ENCODE measurements around the gene NHLRC2. TPM values are rescaled to one million over a fixed set of nuclear protein-coding genes. Genes with fewer than 3 reads are reported as not detected.
A peak's percentile ranks its signal among the peaks of the same experiment; 100 is the strongest.
"Not testable (repeated sequence)": the region's sequence is repeated elsewhere in the genome, so short reads cannot be mapped to it uniquely, and the experiment has no call there.

NHLRC2 gene
- total RNA-seq, 1 donor from 2014 or later, result 43.8 TPM

GRCh38 chr10:113941140-113941539 lies 86.7 kb downstream of the NHLRC2 start:
- no peak for DNase-seq

GRCh38 chr10:113943196-113943595 lies 88.7 kb downstream of the NHLRC2 start:
- not testable (repeated sequence) for DNase-seq

- no peak for DNase-seq
Observed at GRCh38 chr10:113945075-113945686, 90.7 kb downstream of the NHLRC2 start.

- DNase-seq, result no peak
Observed at GRCh38 chr10:113945687-113946085, 91.2 kb downstream of the NHLRC2 start.

- DNase-seq, result peak; percentile 29
Observed at GRCh38 chr10:113947184-113948041, 93.0 kb downstream of the NHLRC2 start.

GRCh38 chr10:113948048-113948447 lies 93.6 kb downstream of the NHLRC2 start:
- no peak for DNase-seq

- DNase-seq, result no peak
Observed at GRCh38 chr10:113950268-113950667, 95.8 kb downstream of the NHLRC2 start.

- no peak for DNase-seq
Observed at GRCh38 chr10:113953505-113954272, 99.2 kb downstream of the NHLRC2 start.

GRCh38 chr10:113954409-113954808 lies 99.9 kb downstream of the NHLRC2 start:
- no peak for DNase-seq

GRCh38 chr10:113957013-113957412 lies 102.6 kb downstream of the NHLRC2 start:
- DNase-seq, result peak; percentile 82

GRCh38 chr10:113958631-113959382 lies 104.3 kb downstream of the NHLRC2 start:
- DNase-seq, result peak; percentile 57

- DNase-seq, result peak; percentile 23
Observed at GRCh38 chr10:113959383-113959760, 104.9 kb downstream of the NHLRC2 start.

GRCh38 chr10:113960617-113961181 lies 106.2 kb downstream of the NHLRC2 start:
- DNase-seq, result peak; percentile 45

GRCh38 chr10:113961182-113962031 lies 106.9 kb downstream of the NHLRC2 start:
- no peak for DNase-seq

- no peak for DNase-seq
Observed at GRCh38 chr10:113965077-113965476, 110.6 kb downstream of the NHLRC2 start.

- DNase-seq, result no peak
Observed at GRCh38 chr10:113965683-113966082, 111.2 kb downstream of the NHLRC2 start.
